Measurements from ENCODE around the gene TTLL7. TPM values are rescaled to one million over a fixed set of nuclear protein-coding genes. Genes with fewer than 3 reads are reported as not detected.
A peak's percentile ranks its signal among the peaks of the same experiment; 100 is the strongest.

The TTLL7 gene
- total RNA-seq, 1 donor: 3.5 TPM

- DNase-seq (ENCODE audit: low read depth in 2 of 3, low spot score in 2 of 3): no peak
Measured at GRCh38 chr1:83896299-83896698, 102.6 kb downstream of the TTLL7 start.

- no peak for DNase-seq (ENCODE audit: low read depth in 2 of 3, low spot score in 2 of 3)
Measured at GRCh38 chr1:83889707-83890106, 109.2 kb downstream of the TTLL7 start.

- no peak for DNase-seq (ENCODE audit: low read depth in 2 of 3, low spot score in 2 of 3)
Measured at GRCh38 chr1:83887483-83887882, 111.4 kb downstream of the TTLL7 start.

GRCh38 chr1:83883979-83884378 is 115.0 kb downstream of the TTLL7 start:
- no peak for DNase-seq (ENCODE audit: low read depth in 2 of 3, low spot score in 2 of 3)

GRCh38 chr1:83882906-83883305 is 116.0 kb downstream of the TTLL7 start:
- DNase-seq (ENCODE audit: low read depth in 2 of 3, low spot score in 2 of 3): no peak

GRCh38 chr1:83872515-83872914 is 126.4 kb downstream of the TTLL7 start:
- DNase-seq (ENCODE audit: low read depth in 2 of 3, low spot score in 2 of 3): no peak

- DNase-seq (ENCODE audit: low read depth in 2 of 3, low spot score in 2 of 3): no peak
Measured at GRCh38 chr1:83864991-83865390, 133.9 kb downstream of the TTLL7 start.

GRCh38 chr1:83860490-83861221 is 138.3 kb downstream of the TTLL7 start:
- peak; percentile 44 to 73 (median 69) for DNase-seq (ENCODE audit: low read depth in 2 of 3, low spot score in 2 of 3)

- DNase-seq (ENCODE audit: low read depth in 2 of 3, low spot score in 2 of 3): no peak
Measured at GRCh38 chr1:83857716-83858115, 141.2 kb downstream of the TTLL7 start.

GRCh38 chr1:83857103-83857502 is 141.8 kb downstream of the TTLL7 start:
- peak in 1 of 3 donors; percentile 39 for DNase-seq (ENCODE audit: low read depth in 2 of 3, low spot score in 2 of 3)

- DNase-seq (ENCODE audit: low read depth in 2 of 3, low spot score in 2 of 3): no peak
Measured at GRCh38 chr1:83856381-83856780, 142.6 kb downstream of the TTLL7 start.

GRCh38 chr1:83854456-83854855 is 144.5 kb downstream of the TTLL7 start:
- no peak for DNase-seq (ENCODE audit: low read depth in 2 of 3, low spot score in 2 of 3)

GRCh38 chr1:83850834-83851233 is 148.1 kb downstream of the TTLL7 start:
- no peak for DNase-seq (ENCODE audit: low read depth in 2 of 3, low spot score in 2 of 3)

- DNase-seq (ENCODE audit: low read depth in 2 of 3, low spot score in 2 of 3): no peak
Measured at GRCh38 chr1:83849191-83850061, 149.5 kb downstream of the TTLL7 start.

GRCh38 chr1:83846138-83846537 is 152.8 kb downstream of the TTLL7 start:
- DNase-seq (ENCODE audit: low read depth in 2 of 3, low spot score in 2 of 3): no peak

- DNase-seq (ENCODE audit: low read depth in 2 of 3, low spot score in 2 of 3): no peak
Measured at GRCh38 chr1:83845437-83846071, 153.4 kb downstream of the TTLL7 start.

GRCh38 chr1:83844546-83844945 is 154.4 kb downstream of the TTLL7 start:
- no peak for DNase-seq (ENCODE audit: low read depth in 2 of 3, low spot score in 2 of 3)

- no peak for DNase-seq (ENCODE audit: low read depth in 2 of 3, low spot score in 2 of 3)
Measured at GRCh38 chr1:83839566-83840173, 159.3 kb downstream of the TTLL7 start.

GRCh38 chr1:83838573-83838972 is 160.4 kb downstream of the TTLL7 start:
- no peak for DNase-seq (ENCODE audit: low read depth in 2 of 3, low spot score in 2 of 3)

- no peak for DNase-seq (ENCODE audit: low read depth in 2 of 3, low spot score in 2 of 3)
Measured at GRCh38 chr1:83836543-83836942, 162.4 kb downstream of the TTLL7 start.
